Endodermal cell (in vitro differentiated cells): ENCODE results near the gene ARL6. TPM values are rescaled to one million over a fixed set of nuclear protein-coding genes. Genes with fewer than 3 reads are reported as not detected.

ENCODE experiments used
- DNase-seq: peaks from one replicate; pipeline ENCODE4 v3.0.0-alpha.2; 2017
- H3K27ac ChIP-seq: 2 replicates; pipeline ENCODE4 v1.5.1; 2013; ENCODE audit warnings: mild to moderate bottlenecking, low read depth, low read length, moderate library complexity
- H3K27me3 ChIP-seq: 2 replicates; pipeline ENCODE4 v1.6.1; 2013; ENCODE audit warnings: mild to moderate bottlenecking, low read length, moderate library complexity; ENCODE audit not compliant: insufficient read depth, control insufficient read depth, poor library complexity, severe bottlenecking
- H3K36me3 ChIP-seq: 2 replicates; pipeline ENCODE4 v1.7.0; 2013; ENCODE audit warnings: mild to moderate bottlenecking, low read length, moderate library complexity; ENCODE audit not compliant: control insufficient read depth, insufficient read depth
- H3K4me1 ChIP-seq: one replicate; pipeline ENCODE4 v1.7.0; 2013; ENCODE audit warnings: low read length; ENCODE audit not compliant: control insufficient read depth, insufficient read depth
- H3K4me3 ChIP-seq: 2 replicates; pipeline ENCODE4 v1.5.1; 2013; ENCODE audit warnings: mild to moderate bottlenecking, low read length, moderate library complexity
- H3K9ac ChIP-seq: 2 replicates; pipeline ENCODE4 v1.6.1; 2013; ENCODE audit warnings: mild to moderate bottlenecking, low read length, moderate library complexity; ENCODE audit not compliant: poor library complexity, severe bottlenecking; ENCODE audit errors: extremely low read depth
- H3K9me3 ChIP-seq: 2 replicates; pipeline ENCODE4 v1.6.1; 2013; ENCODE audit warnings: mild to moderate bottlenecking, low read length, moderate library complexity; ENCODE audit not compliant: control insufficient read depth
- H3K27ac Mint-ChIP-seq: 2 replicates; pipeline ENCODE4 v1.8.0; 2020; ENCODE audit warnings: mixed read lengths
- H3K27me3 Mint-ChIP-seq: 2 replicates; pipeline ENCODE4 v1.8.0; 2021; ENCODE audit warnings: mild to moderate bottlenecking, mixed read lengths; ENCODE audit not compliant: insufficient read depth
- H3K36me3 Mint-ChIP-seq: 2 replicates; pipeline ENCODE4 v1.8.0; 2020; ENCODE audit warnings: low read depth, mixed read lengths
- H3K4me1 Mint-ChIP-seq: 2 replicates; pipeline ENCODE4 v1.8.0; 2020; ENCODE audit warnings: mixed read lengths
- H3K4me3 Mint-ChIP-seq: 2 replicates; pipeline ENCODE4 v1.8.0; 2020; ENCODE audit warnings: mild to moderate bottlenecking, moderate library complexity, mixed read lengths
- H3K9me3 Mint-ChIP-seq: 2 replicates; pipeline ENCODE4 v1.8.0; 2020; ENCODE audit warnings: mild to moderate bottlenecking, mixed read lengths
- WGBS, 2 experiments: methylation state at CpG; one replicate each; pipeline versions ENCODE4 v1.1.5 to v1.1.7; 2013; ENCODE audit warnings: missing lambda C conversion rate in 2 of 2, mixed read lengths in 1 of 2; ENCODE audit not compliant: insufficient coverage in 1 of 2, insufficient read length in 1 of 2; 5-methylcytosine and 5-hydroxymethylcytosine counted together
- total RNA-seq, 2 donors: library from RNA; stranded (reverse); fragmentation: NEBNext Ultra II Directional in 1 of 2; extraction: Animal tissue kit (Norgen Biotek cat#: 25700) in 1 of 2; gene quantifications; 2 replicates in 1 of 2; 3 replicates in 1 of 2; pipeline ENCODE4 v1.2.1, GENCODE V29; 2021
- TF ChIP-seq, protein P1 (sequence below): fragments of 200-600 bp; sonication (generic); conservative IDR thresholded peaks from 2 replicates; pipeline ENCODE4 v1.5.0; 2021; ENCODE audit warnings: antibody characterized with exemption, mild to moderate bottlenecking

The ARL6 gene
- total RNA-seq, 2 donors from 2014 or later = 11.1 to 15.7 TPM

DNA sequence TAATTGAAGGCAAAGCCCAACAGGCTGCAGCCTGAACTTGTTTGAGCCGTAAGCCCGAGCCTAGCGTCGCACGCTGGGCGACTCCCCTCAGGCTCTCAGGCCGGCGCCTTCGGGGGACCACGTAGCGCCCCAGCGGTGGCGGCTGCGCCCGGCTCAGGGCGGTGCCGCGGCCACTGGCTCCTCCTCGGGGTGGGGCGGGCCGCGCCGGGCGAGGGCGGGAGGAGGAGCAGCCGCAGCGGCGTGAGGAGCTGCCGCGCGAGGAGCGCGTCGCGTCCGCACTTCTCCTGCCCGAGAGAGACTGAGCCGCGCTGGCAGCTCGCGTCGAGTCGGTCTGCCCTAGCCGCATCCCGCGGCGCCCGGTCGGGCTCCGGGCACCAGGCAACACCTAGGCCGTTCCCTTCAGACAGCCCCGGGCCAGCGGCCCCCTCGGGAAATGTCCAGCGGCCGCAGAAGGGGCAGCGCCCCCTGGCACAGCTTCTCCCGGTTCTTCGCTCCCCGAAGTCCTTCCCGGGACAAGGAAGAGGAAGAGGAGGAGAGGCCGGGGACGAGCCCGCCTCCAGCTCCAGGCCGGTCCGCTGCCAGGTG is 57.3 kb downstream of the ARL6 start, which contains the start of gene CRYBG3:
Gene CRYBG3, plus strand, starts transcription at position 238 of the 585 bp plus-strand sequence. Its CDS starts 196 bp downstream, at position 434.
- Histone ChIP-seq H3K27ac (no peak within 1 kb of the TSS), H3K9ac (peak within 1 kb of the TSS; percentile 54), H3K9me3 (no peaks in the 10 kb centered on the region), H3K36me3 (no peaks in the 10 kb centered on the region), H3K4me3 (peak within 1 kb of the TSS; percentile 90), H3K27me3 (peaks cover 27% of the 10 kb centered on the region), H3K4me1 (peaks cover 5% of the 10 kb centered on the region)
- peak; percentile 89 for DNase-seq
- H3K36me3 Mint-ChIP-seq = no peaks in the 10 kb centered on the region
- WGBS, 2 experiments = 0% methylated on average over 9 to 66 of the region's 66 CpGs
- peaks cover 16% of the 10 kb centered on the region for H3K4me1 Mint-ChIP-seq
- H3K27ac Mint-ChIP-seq = peak within 1 kb of the TSS; percentile 79
- H3K4me3 Mint-ChIP-seq = peak within 1 kb of the TSS; percentile 93
- H3K9me3 Mint-ChIP-seq = no peaks in the 10 kb centered on the region
- TF ChIP-seq, protein P1, sequence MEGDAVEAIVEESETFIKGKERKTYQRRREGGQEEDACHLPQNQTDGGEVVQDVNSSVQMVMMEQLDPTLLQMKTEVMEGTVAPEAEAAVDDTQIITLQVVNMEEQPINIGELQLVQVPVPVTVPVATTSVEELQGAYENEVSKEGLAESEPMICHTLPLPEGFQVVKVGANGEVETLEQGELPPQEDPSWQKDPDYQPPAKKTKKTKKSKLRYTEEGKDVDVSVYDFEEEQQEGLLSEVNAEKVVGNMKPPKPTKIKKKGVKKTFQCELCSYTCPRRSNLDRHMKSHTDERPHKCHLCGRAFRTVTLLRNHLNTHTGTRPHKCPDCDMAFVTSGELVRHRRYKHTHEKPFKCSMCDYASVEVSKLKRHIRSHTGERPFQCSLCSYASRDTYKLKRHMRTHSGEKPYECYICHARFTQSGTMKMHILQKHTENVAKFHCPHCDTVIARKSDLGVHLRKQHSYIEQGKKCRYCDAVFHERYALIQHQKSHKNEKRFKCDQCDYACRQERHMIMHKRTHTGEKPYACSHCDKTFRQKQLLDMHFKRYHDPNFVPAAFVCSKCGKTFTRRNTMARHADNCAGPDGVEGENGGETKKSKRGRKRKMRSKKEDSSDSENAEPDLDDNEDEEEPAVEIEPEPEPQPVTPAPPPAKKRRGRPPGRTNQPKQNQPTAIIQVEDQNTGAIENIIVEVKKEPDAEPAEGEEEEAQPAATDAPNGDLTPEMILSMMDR = peak; percentile 55
- peaks cover 23% of the 10 kb centered on the region for H3K27me3 Mint-ChIP-seq

DNA sequence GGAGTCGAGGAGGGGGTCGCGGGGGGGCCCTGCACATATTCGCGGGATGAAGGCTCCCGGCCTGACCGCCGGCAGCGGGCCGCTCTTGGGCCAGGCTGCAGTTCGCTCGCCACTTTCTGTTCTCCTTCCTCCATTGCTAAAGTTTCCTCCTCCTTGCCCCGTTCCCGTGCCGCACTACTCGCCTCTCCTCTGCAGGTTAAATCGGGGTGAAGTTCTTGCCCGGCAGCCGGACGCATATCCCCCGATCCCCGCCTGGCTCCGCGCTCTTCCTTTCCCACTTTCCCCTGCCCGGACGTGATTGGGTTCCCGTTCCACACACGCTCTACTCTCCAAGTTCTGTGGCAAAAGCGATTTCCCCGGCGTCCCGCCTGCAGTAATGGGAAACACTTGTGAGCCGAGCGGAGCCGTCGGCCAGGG is 57.8 kb downstream of the ARL6 start:
- H3K4me3 Mint-ChIP-seq = peak overlapping the region; percentile 93
- DNase-seq = no peak
- H3K9me3 ChIP-seq = no peaks in the 10 kb centered on the region
- peaks cover 23% of the 10 kb centered on the region for H3K27me3 Mint-ChIP-seq
- peaks cover 20% of the 10 kb centered on the region for H3K4me1 Mint-ChIP-seq
- peaks cover 27% of the 10 kb centered on the region for H3K27me3 ChIP-seq
- H3K27ac Mint-ChIP-seq = peak overlapping the region; percentile 79
- peak overlapping the region; percentile 90 for H3K4me3 ChIP-seq
- peak overlapping the region; percentile 54 for H3K9ac ChIP-seq
- no peaks in the 10 kb centered on the region for H3K9me3 Mint-ChIP-seq
- no peaks in the 10 kb centered on the region for H3K36me3 ChIP-seq
- TF ChIP-seq, protein P1 = peak; percentile 7
- WGBS, 2 experiments = 0 to 1% methylated on average over 9 to 36 of the region's 36 CpGs
- H3K36me3 Mint-ChIP-seq = no peaks in the 10 kb centered on the region
- H3K27ac ChIP-seq = no peak overlapping the region
- H3K4me1 ChIP-seq = peaks cover 5% of the 10 kb centered on the region

DNA sequence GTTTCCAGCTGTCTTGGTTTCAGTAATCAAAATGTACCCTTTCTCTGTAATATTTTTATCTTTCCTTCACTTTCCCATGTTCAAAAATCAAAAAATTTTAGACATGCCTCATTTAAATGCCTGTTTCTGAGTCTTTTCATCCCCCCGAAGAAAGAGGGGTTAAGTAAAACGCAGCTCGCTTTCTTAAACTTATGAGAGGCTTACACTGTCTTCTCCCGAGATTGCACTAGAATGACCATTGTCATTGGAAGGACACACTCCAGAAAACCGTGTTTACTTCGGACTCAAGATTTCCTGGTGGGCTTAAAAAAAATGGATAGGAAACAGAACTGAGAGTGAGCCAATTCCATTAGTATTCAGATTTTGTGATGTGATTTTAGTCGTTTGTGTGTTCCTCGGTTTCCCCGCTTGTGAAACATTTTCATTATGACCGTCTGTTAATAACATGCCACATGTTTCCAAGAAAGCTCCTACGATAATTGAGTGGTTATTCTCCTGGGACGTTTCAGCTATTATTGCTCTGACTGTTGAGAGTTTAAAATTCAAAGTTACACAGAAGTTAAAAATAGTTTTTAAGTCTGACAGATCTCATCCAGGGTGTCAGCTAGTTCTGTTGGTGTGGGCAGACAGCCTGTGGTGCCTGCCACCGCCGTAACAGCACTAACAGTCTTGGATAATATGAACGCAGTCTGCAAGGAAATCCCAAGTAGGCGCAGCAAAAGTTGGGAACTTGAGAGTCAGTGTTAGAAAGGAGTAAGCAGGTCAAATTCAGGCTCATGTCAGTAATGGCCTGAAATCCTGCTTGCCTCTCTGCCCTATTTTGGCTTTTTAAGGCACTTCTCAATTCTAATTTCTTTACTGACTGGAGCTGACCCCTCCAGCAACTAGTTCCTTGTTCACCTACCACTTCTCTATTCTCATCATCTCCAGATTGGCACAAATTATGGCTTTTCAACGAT is 58.8 kb downstream of the ARL6 start:
- H3K27ac Mint-ChIP-seq = no peak overlapping the region
- Histone ChIP-seq H3K9ac (peak overlapping the region; percentile 54), H3K36me3 (no peaks in the 10 kb centered on the region), H3K27me3 (peaks cover 27% of the 10 kb centered on the region), H3K9me3 (no peaks in the 10 kb centered on the region), H3K27ac (no peak overlapping the region), H3K4me1 (peaks cover 5% of the 10 kb centered on the region), H3K4me3 (peak overlapping the region; percentile 90)
- peaks cover 20% of the 10 kb centered on the region for H3K4me1 Mint-ChIP-seq
- peaks cover 23% of the 10 kb centered on the region for H3K27me3 Mint-ChIP-seq
- no peaks in the 10 kb centered on the region for H3K36me3 Mint-ChIP-seq
- peak overlapping the region; percentile 93 for H3K4me3 Mint-ChIP-seq
- no peaks in the 10 kb centered on the region for H3K9me3 Mint-ChIP-seq
- WGBS, 2 experiments = 67 to 79% methylated on average over 10 to 17 of the region's 17 CpGs
- TF ChIP-seq, protein P1 = no peak
- no peak for DNase-seq
